K562 (cell line): ENCODE results near the gene GATA6. TPM values are rescaled to one million over a fixed set of nuclear protein-coding genes. Genes with fewer than 3 reads are reported as not detected.

Experiments used
- HDAC6 ChIP-seq: IDR thresholded peaks from 2 replicates; pipeline ENCODE4 v1.6.1; 2012; ENCODE audit warnings: low read depth, mild to moderate bottlenecking, control low read depth, inconsistent platforms, low read length, moderate library complexity
- MAFG ChIP-seq: fragments of 450-650 bp; conservative IDR thresholded peaks from 2 replicates; pipeline ENCODE4 v1.6.1; 2016; ENCODE audit warnings: missing genetic modification characterization, missing compliant biosample characterization
- NR4A1 ChIP-seq, 2 experiments: fragments of 250-450 bp in 1 of 2; fragments of 450-650 bp in 1 of 2; sonication (Bioruptor Pico) in 1 of 2; IDR thresholded peaks; 2 replicates each; pipeline versions ENCODE4 v1.4.0 to v1.6.1; 2016 to 2020; ENCODE audit warnings: mild to moderate bottlenecking in 2 of 2, missing compliant biosample characterization in 1 of 2, missing genetic modification characterization in 1 of 2, moderate library complexity in 1 of 2
- ZNF140 ChIP-seq: fragments of 250-450 bp; sonication (Bioruptor Pico); IDR thresholded peaks from 2 replicates; pipeline ENCODE4 v1.8.0; 2021; ENCODE audit warnings: moderate library complexity, mild to moderate bottlenecking, inconsistent platforms
- ZNF165 ChIP-seq: fragments of 250-450 bp; sonication (Bioruptor Pico); IDR thresholded peaks from 2 replicates; pipeline ENCODE4 v1.4.0; 2020; ENCODE audit warnings: borderline replicate concordance
- polyA plus RNA-seq, 8 experiments: library from polyadenylated mRNA; depleted of rRNA in 4 of 8; stranded (reverse) in 5 of 8; unstranded in 3 of 8; fragments of >200 nt; fragmentation: Nextera tagmentation in 2 of 8; fragmentation: Illumina TruSeq in 1 of 8; extraction: Ambion mirVana in 2 of 8; extraction: Trizol in 1 of 8; gene quantifications; 2 replicates each; pipeline versions ENCODE4 v1.2.1 to v1.2.3, GENCODE V29; 2011 to 2014; ENCODE audit warnings: inconsistent platforms in 1 of 8, missing spikeins in 1 of 8
- total RNA-seq, 7 experiments: library from RNA; depleted of rRNA in 6 of 7; stranded (reverse); fragments of >200 nt in 6 of 7; fragmentation: Illumina TruSeq in 2 of 7; extraction: Trizol in 2 of 7; gene quantifications; 2 replicates each; pipeline versions ENCODE4 v1.2.1 to v1.2.3, GENCODE V29; 2011 to 2021; ENCODE audit warnings: low replicate concordance in 1 of 7
- TF ChIP-seq, protein P1 (sequence below), 2 experiments: fragments of 450-650 bp in 1 of 2; sonication (generic) in 1 of 2; formaldehyde crosslinking in 1 of 2; IDR thresholded peaks; 2 replicates each; pipeline versions ENCODE4 v1.7.1 to v1.9.0; 2016 to 2022; ENCODE audit warnings: inconsistent platforms in 1 of 2, mild to moderate bottlenecking in 1 of 2, missing genetic modification reagents in 1 of 2
- TF ChIP-seq, protein P2 (sequence below): fragments of 450-650 bp; IDR thresholded peaks from 2 replicates; pipeline ENCODE4 v1.6.1; 2016
- TF ChIP-seq, protein P3 (sequence below): fragments of 150-350 bp; conservative IDR thresholded peaks from 2 replicates; pipeline ENCODE4 v1.6.1; 2014; ENCODE audit warnings: low read length
- TF ChIP-seq, protein P4 (sequence below): sonication (generic); formaldehyde crosslinking; IDR thresholded peaks from 2 replicates; pipeline ENCODE4 v1.8.1; 2023; ENCODE audit warnings: mild to moderate bottlenecking, missing genetic modification reagents

GATA6 gene
- total and polyA plus RNA-seq, 9 of the 15 experiments (the other 6 are each of a cell fraction or from before 2014, with no cell fraction given): 0.01 to 0.24 (median 0.16) TPM; not detected in 5

DNA sequence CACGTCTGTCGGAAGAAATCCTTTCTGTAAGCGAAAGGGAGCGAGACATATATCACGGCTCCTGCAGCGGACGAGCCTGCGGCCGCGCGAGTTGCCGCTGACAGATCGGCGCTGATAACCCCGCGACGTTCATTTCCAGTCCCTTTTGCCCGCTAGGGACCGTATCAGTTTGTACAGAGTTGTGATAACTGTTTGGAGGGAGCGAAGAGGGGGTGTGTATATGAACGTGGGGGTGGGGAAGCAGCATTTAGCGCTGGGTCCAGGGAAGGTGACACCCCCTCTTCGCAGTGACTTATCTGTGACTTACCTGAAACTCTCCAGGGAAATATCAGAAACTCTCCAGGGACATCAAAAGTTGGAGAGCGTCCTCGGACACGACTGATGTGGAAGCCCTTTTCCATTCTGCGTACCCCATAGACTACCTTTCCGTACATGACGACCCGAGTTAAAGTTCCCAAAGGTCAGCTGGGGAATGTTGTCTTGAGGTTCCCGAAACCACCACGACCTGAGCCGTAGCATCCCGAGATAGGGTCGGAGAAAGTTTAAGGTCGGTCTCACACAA lies 948 bp upstream of the GATA6 start (continued):
- TF ChIP-seq, protein P1, sequence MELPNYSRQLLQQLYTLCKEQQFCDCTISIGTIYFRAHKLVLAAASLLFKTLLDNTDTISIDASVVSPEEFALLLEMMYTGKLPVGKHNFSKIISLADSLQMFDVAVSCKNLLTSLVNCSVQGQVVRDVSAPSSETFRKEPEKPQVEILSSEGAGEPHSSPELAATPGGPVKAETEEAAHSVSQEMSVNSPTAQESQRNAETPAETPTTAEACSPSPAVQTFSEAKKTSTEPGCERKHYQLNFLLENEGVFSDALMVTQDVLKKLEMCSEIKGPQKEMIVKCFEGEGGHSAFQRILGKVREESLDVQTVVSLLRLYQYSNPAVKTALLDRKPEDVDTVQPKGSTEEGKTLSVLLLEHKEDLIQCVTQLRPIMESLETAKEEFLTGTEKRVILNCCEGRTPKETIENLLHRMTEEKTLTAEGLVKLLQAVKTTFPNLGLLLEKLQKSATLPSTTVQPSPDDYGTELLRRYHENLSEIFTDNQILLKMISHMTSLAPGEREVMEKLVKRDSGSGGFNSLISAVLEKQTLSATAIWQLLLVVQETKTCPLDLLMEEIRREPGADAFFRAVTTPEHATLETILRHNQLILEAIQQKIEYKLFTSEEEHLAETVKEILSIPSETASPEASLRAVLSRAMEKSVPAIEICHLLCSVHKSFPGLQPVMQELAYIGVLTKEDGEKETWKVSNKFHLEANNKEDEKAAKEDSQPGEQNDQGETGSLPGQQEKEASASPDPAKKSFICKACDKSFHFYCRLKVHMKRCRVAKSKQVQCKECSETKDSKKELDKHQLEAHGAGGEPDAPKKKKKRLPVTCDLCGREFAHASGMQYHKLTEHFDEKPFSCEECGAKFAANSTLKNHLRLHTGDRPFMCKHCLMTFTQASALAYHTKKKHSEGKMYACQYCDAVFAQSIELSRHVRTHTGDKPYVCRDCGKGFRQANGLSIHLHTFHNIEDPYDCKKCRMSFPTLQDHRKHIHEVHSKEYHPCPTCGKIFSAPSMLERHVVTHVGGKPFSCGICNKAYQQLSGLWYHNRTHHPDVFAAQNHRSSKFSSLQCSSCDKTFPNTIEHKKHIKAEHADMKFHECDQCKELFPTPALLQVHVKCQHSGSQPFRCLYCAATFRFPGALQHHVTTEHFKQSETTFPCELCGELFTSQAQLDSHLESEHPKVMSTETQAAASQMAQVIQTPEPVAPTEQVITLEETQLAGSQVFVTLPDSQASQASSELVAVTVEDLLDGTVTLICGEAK (IDR thresholded peaks at IDR 0.05): no peak
- TF ChIP-seq, protein P1 (CRISPR knock-in tag; IDR thresholded peaks at IDR 0.05): no peak
- TF ChIP-seq MAFG (tag): no peak
- no peak for TF ChIP-seq ZNF165 (CRISPR knock-in tag)
- TF ChIP-seq, protein P2, sequence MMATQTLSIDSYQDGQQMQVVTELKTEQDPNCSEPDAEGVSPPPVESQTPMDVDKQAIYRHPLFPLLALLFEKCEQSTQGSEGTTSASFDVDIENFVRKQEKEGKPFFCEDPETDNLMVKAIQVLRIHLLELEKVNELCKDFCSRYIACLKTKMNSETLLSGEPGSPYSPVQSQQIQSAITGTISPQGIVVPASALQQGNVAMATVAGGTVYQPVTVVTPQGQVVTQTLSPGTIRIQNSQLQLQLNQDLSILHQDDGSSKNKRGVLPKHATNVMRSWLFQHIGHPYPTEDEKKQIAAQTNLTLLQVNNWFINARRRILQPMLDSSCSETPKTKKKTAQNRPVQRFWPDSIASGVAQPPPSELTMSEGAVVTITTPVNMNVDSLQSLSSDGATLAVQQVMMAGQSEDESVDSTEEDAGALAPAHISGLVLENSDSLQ: 0 out of 2 replicates have a peak, but pooled peaks have one; percentile 24
- no peak for TF ChIP-seq ZNF140 (CRISPR knock-in tag)
- no peak for TF ChIP-seq NR4A1 (CRISPR knock-in tag; IDR thresholded peaks at IDR 0.05)
- TF ChIP-seq NR4A1 (tag; IDR thresholded peaks at IDR 0.05): no peak
- TF ChIP-seq, protein P3, sequence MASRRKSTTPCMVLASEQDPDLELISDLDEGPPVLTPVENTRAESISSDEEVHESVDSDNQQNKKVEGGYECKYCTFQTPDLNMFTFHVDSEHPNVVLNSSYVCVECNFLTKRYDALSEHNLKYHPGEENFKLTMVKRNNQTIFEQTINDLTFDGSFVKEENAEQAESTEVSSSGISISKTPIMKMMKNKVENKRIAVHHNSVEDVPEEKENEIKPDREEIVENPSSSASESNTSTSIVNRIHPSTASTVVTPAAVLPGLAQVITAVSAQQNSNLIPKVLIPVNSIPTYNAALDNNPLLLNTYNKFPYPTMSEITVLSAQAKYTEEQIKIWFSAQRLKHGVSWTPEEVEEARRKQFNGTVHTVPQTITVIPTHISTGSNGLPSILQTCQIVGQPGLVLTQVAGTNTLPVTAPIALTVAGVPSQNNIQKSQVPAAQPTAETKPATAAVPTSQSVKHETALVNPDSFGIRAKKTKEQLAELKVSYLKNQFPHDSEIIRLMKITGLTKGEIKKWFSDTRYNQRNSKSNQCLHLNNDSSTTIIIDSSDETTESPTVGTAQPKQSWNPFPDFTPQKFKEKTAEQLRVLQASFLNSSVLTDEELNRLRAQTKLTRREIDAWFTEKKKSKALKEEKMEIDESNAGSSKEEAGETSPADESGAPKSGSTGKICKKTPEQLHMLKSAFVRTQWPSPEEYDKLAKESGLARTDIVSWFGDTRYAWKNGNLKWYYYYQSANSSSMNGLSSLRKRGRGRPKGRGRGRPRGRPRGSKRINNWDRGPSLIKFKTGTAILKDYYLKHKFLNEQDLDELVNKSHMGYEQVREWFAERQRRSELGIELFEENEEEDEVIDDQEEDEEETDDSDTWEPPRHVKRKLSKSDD: no peak
- TF ChIP-seq HDAC6: no peak
- TF ChIP-seq, protein P4, sequence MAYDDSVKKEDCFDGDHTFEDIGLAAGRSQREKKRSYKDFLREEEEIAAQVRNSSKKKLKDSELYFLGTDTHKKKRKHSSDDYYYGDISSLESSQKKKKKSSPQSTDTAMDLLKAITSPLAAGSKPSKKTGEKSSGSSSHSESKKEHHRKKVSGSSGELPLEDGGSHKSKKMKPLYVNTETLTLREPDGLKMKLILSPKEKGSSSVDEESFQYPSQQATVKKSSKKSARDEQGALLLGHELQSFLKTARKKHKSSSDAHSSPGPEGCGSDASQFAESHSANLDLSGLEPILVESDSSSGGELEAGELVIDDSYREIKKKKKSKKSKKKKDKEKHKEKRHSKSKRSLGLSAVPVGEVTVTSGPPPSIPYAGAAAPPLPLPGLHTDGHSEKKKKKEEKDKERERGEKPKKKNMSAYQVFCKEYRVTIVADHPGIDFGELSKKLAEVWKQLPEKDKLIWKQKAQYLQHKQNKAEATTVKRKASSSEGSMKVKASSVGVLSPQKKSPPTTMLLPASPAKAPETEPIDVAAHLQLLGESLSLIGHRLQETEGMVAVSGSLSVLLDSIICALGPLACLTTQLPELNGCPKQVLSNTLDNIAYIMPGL (CRISPR knock-in tag): no peak
